H1 (cell line): ENCODE results near the gene STT3A. TPM values are rescaled to one million over a fixed set of nuclear protein-coding genes. Genes with fewer than 3 reads are reported as not detected.

ENCODE experiments used
- BCL11A ChIP-seq, 2 experiments: IDR thresholded peaks; one replicate each; pipeline ENCODE4 v1.6.1; 2011; ENCODE audit warnings: low read depth in 2 of 2, low read length in 2 of 2, mild to moderate bottlenecking in 2 of 2
- CREB1 ChIP-seq: IDR thresholded peaks from 2 replicates; pipeline ENCODE4 v1.6.1; 2012; ENCODE audit warnings: inconsistent platforms
- EZH2 ChIP-seq: fragments of 200-600 bp; sonication (generic); IDR thresholded peaks from 2 replicates; pipeline ENCODE4 v1.7.1; 2012; ENCODE audit warnings: low read depth, mild to moderate bottlenecking, moderate library complexity, low read length, inconsistent platforms; ENCODE audit not compliant: severe bottlenecking
- JUN ChIP-seq: IDR thresholded peaks from 2 replicates; pipeline ENCODE4 v1.6.1; 2011; ENCODE audit warnings: low read depth, mild to moderate bottlenecking, improper control_type of control experiment, low read length
- MAFK ChIP-seq: IDR thresholded peaks from 2 replicates; pipeline ENCODE4 v1.6.1; 2012; ENCODE audit warnings: low read depth, mild to moderate bottlenecking, improper control_type of control experiment, low read length
- POLR2AphosphoS5 ChIP-seq: IDR thresholded peaks from 2 replicates; pipeline ENCODE4 v1.6.1; 2011; ENCODE audit warnings: low read depth, low read length
- RFX5 ChIP-seq: IDR thresholded peaks from 2 replicates; pipeline ENCODE4 v1.6.1; 2011; ENCODE audit warnings: low read depth, low read length, improper control_type of control experiment, borderline replicate concordance
- RNF2 ChIP-seq: fragments of 200-900, 300-1000 bp; sonication (generic); IDR thresholded peaks from 2 replicates; pipeline ENCODE4 v1.7.1; 2016; ENCODE audit warnings: borderline replicate concordance, low read depth, mild to moderate bottlenecking, antibody characterized with exemption, low read length; ENCODE audit not compliant: poor library complexity, severe bottlenecking; ENCODE audit errors: missing control alignments
- SP4 ChIP-seq: IDR thresholded peaks from 2 replicates; pipeline ENCODE4 v1.6.1; 2012; ENCODE audit warnings: low read length, inconsistent platforms
- polyA plus RNA-seq, 7 experiments: library from polyadenylated mRNA; depleted of rRNA in 3 of 7; stranded (reverse) in 5 of 7; unstranded in 2 of 7; fragments of >200 nt in 5 of 7; fragments of 200-250 nt in 2 of 7; gene quantifications; 1 replicate in 5 of 7; 2 replicates in 1 of 7; 4 replicates in 1 of 7; pipeline versions ENCODE4 v1.2.1 to v1.2.3, GENCODE V29; 2011 to 2013; ENCODE audit warnings: missing spikeins in 2 of 7, mixed read lengths in 2 of 7
- total RNA-seq: library from RNA; stranded (reverse); fragmentation: NEBNext Ultra II Directional; extraction: Animal tissue kit (Norgen Biotek cat#: 25700); gene quantifications from 2 replicates; pipeline ENCODE4 v1.2.1, GENCODE V29; 2021

Gene STT3A
- total and polyA plus RNA-seq, 2 of the 8 experiments (the other 6 are each of a cell fraction or from before 2014, with no cell fraction given): 173 to 211 TPM

DNA sequence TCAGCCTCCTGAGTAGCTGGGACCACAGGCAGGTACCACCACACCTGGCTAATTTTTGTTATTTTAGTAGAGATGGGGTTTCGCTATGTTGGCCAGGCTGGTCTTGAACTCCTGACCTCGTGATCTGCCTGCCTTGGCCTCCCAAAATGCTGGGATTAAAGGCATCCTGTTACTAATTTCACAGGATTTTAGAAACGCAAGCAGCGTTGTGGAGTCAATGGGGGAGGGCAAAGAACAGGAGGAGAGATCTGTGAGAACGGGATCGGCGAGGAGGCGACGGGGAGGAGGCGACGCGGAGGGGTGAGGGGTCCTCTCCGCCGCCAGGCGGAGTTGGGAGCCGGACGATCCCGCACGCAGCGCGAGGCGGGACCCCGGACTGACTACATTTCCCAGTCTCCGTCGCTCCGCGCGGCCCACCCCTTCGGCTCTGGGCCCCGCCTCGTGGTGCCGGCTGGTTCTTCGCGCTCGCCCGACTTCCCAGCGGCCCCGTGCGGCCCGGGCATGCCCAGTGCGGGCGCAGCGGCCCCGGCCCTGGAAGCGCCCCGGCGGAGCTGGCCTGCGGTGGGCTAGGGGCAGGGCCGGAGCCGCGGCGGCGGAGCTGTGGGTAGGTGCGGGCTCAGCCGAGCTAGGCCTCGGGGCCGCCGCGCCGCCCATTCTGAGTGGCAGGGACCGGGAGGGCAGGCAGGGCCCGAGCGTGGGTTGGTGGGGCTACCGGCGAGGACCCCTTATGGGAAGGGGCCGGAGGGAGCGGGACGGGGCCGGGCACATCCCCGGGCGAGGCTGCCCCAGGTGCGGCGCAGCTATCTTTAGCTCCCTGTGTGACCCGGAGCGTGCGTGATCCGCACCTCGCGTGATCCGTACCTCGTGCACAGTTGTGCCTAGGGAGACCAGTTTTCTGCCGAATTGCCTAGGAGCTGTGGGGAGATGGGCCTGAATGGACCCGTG, 23.4 kb upstream of the STT3A start, which contains the start of gene EI24 (continued):
- TF ChIP-seq EZH2 (no peak), JUN (no peak), POLR2AphosphoS5 (no peak), RNF2 (no peak), SP4 (no peak), CREB1 (peak; percentile 71), BCL11A (IDR thresholded peaks at IDR 0.05; ENCODE audit: low read depth in 2 of 2, low read length in 2 of 2) (no peak), MAFK (no peak), RFX5 (no peak)
- TF ChIP-seq, all 59 proteins: peak for 21
